H1 (cell line): Measurements from ENCODE around the gene C16orf95. TPM values are rescaled to one million over a fixed set of nuclear protein-coding genes. Genes with fewer than 3 reads are reported as not detected.

Experiments used
- CTCF ChIA-PET: fragments of 300-600 bp; sonication (Branson Sonifier 250); formaldehyde crosslinking; loops from one replicate; lab custom pipeline; 2021; ENCODE audit not compliant: partially characterized antibody; lab: Charles Lee
- POLR2A ChIA-PET: fragments of 300-600 bp; sonication (Branson Sonifier 250); formaldehyde crosslinking; loops from one replicate; lab custom pipeline; 2021; ENCODE audit warnings: inconsistent platforms; ENCODE audit not compliant: partially characterized antibody; lab: Charles Lee
- DNase-seq, 2 experiments: peaks; one replicate each; pipeline versions ENCODE4 v3.0.0 to v3.0.0-alpha.2; 2010 to 2022; ENCODE audit warnings: low spot score in 2 of 2, low read depth in 1 of 2, mixed read lengths in 1 of 2
- FAIRE-seq: peaks from 2 replicates; lab custom pipeline; 2011; peaks lifted over from hg19 to GRCh38; lab: Jason Lieb, UNC
- H2AFZ ChIP-seq: 2 replicates; pipeline ENCODE4 v1.8.1; 2012; ENCODE audit warnings: low read length, inconsistent platforms
- H2AK5ac ChIP-seq: 2 replicates; pipeline ENCODE4 v1.6.1; 2013; ENCODE audit warnings: low read depth, low read length
- H2BK120ac ChIP-seq: replicated peaks from 2 replicates; pipeline ENCODE3; 2013; ENCODE audit warnings: low read depth, low read length, inconsistent platforms
- H2BK12ac ChIP-seq: 2 replicates; pipeline ENCODE4 v1.6.1; 2013; ENCODE audit warnings: low read depth, low read length
- H2BK15ac ChIP-seq: 2 replicates; pipeline ENCODE4 v1.6.1; 2013; ENCODE audit warnings: low read length
- H2BK20ac ChIP-seq: 2 replicates; pipeline ENCODE4 v1.6.1; 2013; ENCODE audit warnings: low read length
- H2BK5ac ChIP-seq: 2 replicates; pipeline ENCODE4 v1.6.1; 2013; ENCODE audit warnings: low read depth, low read length
- H3K14ac ChIP-seq: 2 replicates; pipeline ENCODE4 v1.6.1; 2013; ENCODE audit warnings: inconsistent platforms; ENCODE audit not compliant: insufficient read length
- H3K18ac ChIP-seq: 2 replicates; pipeline ENCODE4 v1.6.1; 2013; ENCODE audit warnings: low read length; ENCODE audit errors: extremely low read depth
- H3K23ac ChIP-seq: 2 replicates; pipeline ENCODE4 v1.6.1; 2013; ENCODE audit warnings: inconsistent platforms; ENCODE audit not compliant: insufficient read length
- H3K23me2 ChIP-seq: 2 replicates; pipeline ENCODE4 v1.6.1; 2013; ENCODE audit warnings: low read depth, low read length
- H3K27ac ChIP-seq: 2 replicates; pipeline ENCODE4 v1.6.1; 2011; ENCODE audit warnings: low read depth, low read length, inconsistent platforms
- H3K27me3 ChIP-seq, 4 experiments: replicated peaks in 1 of 4; 1 replicate in 1 of 4; 2 replicates in 3 of 4; pipeline versions ENCODE4 v1.6.1 to v1.8.1; 2011 to 2013; ENCODE audit warnings: low read length in 3 of 4, mild to moderate bottlenecking in 3 of 4, inconsistent platforms in 2 of 4, mixed read lengths in 2 of 4, moderate library complexity in 1 of 4; ENCODE audit not compliant: control insufficient read depth in 3 of 4, insufficient read depth in 3 of 4; ENCODE audit errors: extremely low read depth in 1 of 4
- H3K36me3 ChIP-seq, 4 experiments: 2 replicates each; pipeline versions ENCODE4 v1.6.1 to v1.8.1; 2011 to 2013; ENCODE audit warnings: mild to moderate bottlenecking in 4 of 4, low read length in 3 of 4, moderate library complexity in 2 of 4, control low read depth in 1 of 4, inconsistent platforms in 1 of 4; ENCODE audit not compliant: insufficient read depth in 4 of 4, control insufficient read depth in 2 of 4
- H3K4ac ChIP-seq: replicated peaks from 2 replicates; pipeline ENCODE3; 2013; ENCODE audit warnings: low read length, low read depth, mixed read lengths, inconsistent platforms; ENCODE audit not compliant: insufficient read length
- H3K4me1 ChIP-seq, 4 experiments: replicated peaks in 1 of 4; 1 replicate in 1 of 4; 2 replicates in 3 of 4; pipeline versions ENCODE4 v1.6.1 to v1.8.1; 2011 to 2013; ENCODE audit warnings: low read length in 3 of 4, inconsistent platforms in 2 of 4, mixed read lengths in 1 of 4; ENCODE audit not compliant: insufficient read depth in 4 of 4, control insufficient read depth in 3 of 4
- H3K4me2 ChIP-seq, 2 experiments: 2 replicates each; pipeline versions ENCODE4 v1.6.1 to v1.8.1; 2011 to 2013; ENCODE audit warnings: low read depth in 2 of 2, low read length in 2 of 2, control low read depth in 1 of 2, inconsistent platforms in 1 of 2, mild to moderate bottlenecking in 1 of 2; ENCODE audit not compliant: insufficient read depth in 1 of 2
- H3K4me3 ChIP-seq, 4 experiments: fragments of 200-600, 300-600 bp in 1 of 4; sonication (generic), shearing (Covaris generic), sonication (Bioruptor Twin) in 1 of 4; 2 replicates each; pipeline versions ENCODE4 v1.5.1 to v1.8.1; 2011 to 2016; ENCODE audit warnings: low read length in 4 of 4, low read depth in 3 of 4, control low read depth in 2 of 4, inconsistent platforms in 2 of 4, mild to moderate bottlenecking in 2 of 4, mixed read lengths in 1 of 4, moderate library complexity in 1 of 4; ENCODE audit not compliant: insufficient read depth in 2 of 4; ENCODE audit errors: extremely low read depth in 1 of 4
- H3K56ac ChIP-seq: replicated peaks from 2 replicates; pipeline ENCODE3; 2013; ENCODE audit warnings: low read depth, mild to moderate bottlenecking, mixed read lengths, low read length, inconsistent platforms; ENCODE audit not compliant: insufficient read length
- H3K79me1 ChIP-seq: 2 replicates; pipeline ENCODE4 v1.6.1; 2013; ENCODE audit warnings: low read depth, low read length, control low read depth
- H3K79me2 ChIP-seq, 2 experiments: 2 replicates each; pipeline versions ENCODE4 v1.6.1 to v1.8.1; 2012 to 2013; ENCODE audit warnings: low read length in 2 of 2, mild to moderate bottlenecking in 2 of 2, inconsistent platforms in 1 of 2; ENCODE audit not compliant: insufficient read depth in 2 of 2, control insufficient read depth in 1 of 2
- H3K9ac ChIP-seq, 4 experiments: replicated peaks in 1 of 4; 1 replicate in 1 of 4; 2 replicates in 3 of 4; pipeline versions ENCODE4 v1.6.1 to v1.8.1; 2011 to 2013; ENCODE audit warnings: low read depth in 3 of 4, low read length in 3 of 4, control low read depth in 2 of 4, mild to moderate bottlenecking in 2 of 4, moderate library complexity in 2 of 4, inconsistent platforms in 1 of 4; ENCODE audit errors: extremely low read depth in 1 of 4
- H3K9me3 ChIP-seq, 2 experiments: 2 replicates each; pipeline versions ENCODE4 v1.6.1 to v1.8.1; 2012 to 2013; ENCODE audit warnings: mild to moderate bottlenecking in 2 of 2, moderate library complexity in 2 of 2, control low read depth in 1 of 2, inconsistent platforms in 1 of 2, low read depth in 1 of 2, low read length in 1 of 2, mixed read lengths in 1 of 2; ENCODE audit not compliant: insufficient read depth in 2 of 2
- H4K20me1 ChIP-seq, 2 experiments: replicated peaks in 1 of 2; 2 replicates each; pipeline versions ENCODE3 to v1.8.1; 2011 to 2013; ENCODE audit warnings: inconsistent platforms in 2 of 2, low read length in 2 of 2, mild to moderate bottlenecking in 1 of 2; ENCODE audit not compliant: insufficient read depth in 2 of 2, control insufficient read depth in 1 of 2
- H4K5ac ChIP-seq: 2 replicates; pipeline ENCODE4 v1.6.1; 2013; ENCODE audit warnings: low read length, low read depth, mixed read lengths, inconsistent platforms; ENCODE audit not compliant: insufficient read length
- H4K8ac ChIP-seq: 2 replicates; pipeline ENCODE4 v1.8.0; 2013; ENCODE audit warnings: mild to moderate bottlenecking, moderate library complexity, low read length, inconsistent platforms; ENCODE audit not compliant: insufficient read depth; ENCODE audit errors: extremely low read depth
- H4K91ac ChIP-seq: replicated peaks from 2 replicates; pipeline ENCODE3; 2013; ENCODE audit warnings: low read length, mixed read lengths, inconsistent platforms; ENCODE audit not compliant: insufficient read length
- CEBPB ChIP-seq: IDR thresholded peaks from 2 replicates; pipeline ENCODE4 v1.6.1; 2012; ENCODE audit warnings: low read depth, low read length
- CREB1 ChIP-seq: IDR thresholded peaks from 2 replicates; pipeline ENCODE4 v1.6.1; 2012; ENCODE audit warnings: inconsistent platforms
- EP300 ChIP-seq, 2 experiments: IDR thresholded peaks; 1 replicate in 1 of 2; 2 replicates in 1 of 2; pipeline ENCODE4 v1.6.1; 2011 to 2012; ENCODE audit warnings: low read depth in 2 of 2, low read length in 2 of 2, mild to moderate bottlenecking in 2 of 2, borderline replicate concordance in 1 of 2, inconsistent platforms in 1 of 2, moderate library complexity in 1 of 2
- HDAC2 ChIP-seq, 2 experiments: fragments of 300-600 bp in 1 of 2; sonication (generic) in 1 of 2; IDR thresholded peaks; 2 replicates each; pipeline ENCODE4 v1.6.1; 2011 to 2012; ENCODE audit warnings: low read depth in 2 of 2, low read length in 2 of 2, mild to moderate bottlenecking in 2 of 2, moderate library complexity in 2 of 2, borderline replicate concordance in 1 of 2, inconsistent platforms in 1 of 2
- KDM1A ChIP-seq: fragments of 200-600, 300-600 bp; sonication (generic); IDR thresholded peaks from 2 replicates; pipeline ENCODE4 v1.7.1; 2016; ENCODE audit warnings: mild to moderate bottlenecking, low read length, borderline replicate concordance
- KDM4A ChIP-seq: IDR thresholded peaks from one replicate; pipeline ENCODE4 v1.7.1; 2012; ENCODE audit warnings: low read depth, mild to moderate bottlenecking, moderate library complexity, low read length, inconsistent platforms; ENCODE audit not compliant: severe bottlenecking
- RBBP5 ChIP-seq: IDR thresholded peaks from 2 replicates; pipeline ENCODE4 v1.7.1; 2012; ENCODE audit warnings: low read depth, mild to moderate bottlenecking, inconsistent platforms, low read length, moderate library complexity, borderline replicate concordance
- SP2 ChIP-seq: IDR thresholded peaks from 2 replicates; pipeline ENCODE4 v1.6.1; 2012; ENCODE audit warnings: mild to moderate bottlenecking, low read length, inconsistent platforms
- SUZ12 ChIP-seq: fragments of 200-600 bp; sonication (generic); IDR thresholded peaks from 2 replicates; pipeline ENCODE4 v1.6.1; 2012; ENCODE audit warnings: mild to moderate bottlenecking, inconsistent platforms, low read length, moderate library complexity, mixed read lengths
- TBP ChIP-seq: IDR thresholded peaks from 2 replicates; pipeline ENCODE4 v1.6.1; 2011; ENCODE audit warnings: low read depth, low read length, improper control_type of control experiment
- TEAD4 ChIP-seq: IDR thresholded peaks from 2 replicates; pipeline ENCODE4 v1.6.1; 2012; ENCODE audit warnings: low read depth, low read length, inconsistent platforms, mixed read lengths
- WGBS, 2 experiments: shearing (Covaris generic) in 1 of 2; methylation state at CpG; one replicate each; pipeline versions ENCODE4 v1.1.6 to v1.1.7; 2013 to 2015; ENCODE audit warnings: low lambda C conversion rate in 2 of 2, mixed read lengths in 2 of 2, inconsistent platforms in 1 of 2, low coverage in 1 of 2, missing lambda C conversion rate in 1 of 2; ENCODE audit not compliant: insufficient replicate concordance in 2 of 2, insufficient coverage in 1 of 2, insufficient read length in 1 of 2; ENCODE audit errors: extremely low coverage in 1 of 2, missing lambda C conversion rate in 1 of 2; 5-methylcytosine and 5-hydroxymethylcytosine counted together
- polyA plus RNA-seq, 7 experiments: library from polyadenylated mRNA; depleted of rRNA in 3 of 7; stranded (reverse) in 5 of 7; unstranded in 2 of 7; fragments of >200 nt in 5 of 7; fragments of 200-250 nt in 2 of 7; gene quantifications; 1 replicate in 5 of 7; 2 replicates in 1 of 7; 4 replicates in 1 of 7; pipeline versions ENCODE4 v1.2.1 to v1.2.3, GENCODE V29; 2011 to 2013; ENCODE audit warnings: missing spikeins in 2 of 7, mixed read lengths in 2 of 7
- total RNA-seq: library from RNA; stranded (reverse); fragmentation: NEBNext Ultra II Directional; extraction: Animal tissue kit (Norgen Biotek cat#: 25700); gene quantifications from 2 replicates; pipeline ENCODE4 v1.2.1, GENCODE V29; 2021
- TF ChIP-seq, protein P1 (sequence below): IDR thresholded peaks from 2 replicates; pipeline ENCODE4 v1.6.1; 2012; ENCODE audit warnings: inconsistent platforms

C16orf95 gene
- total and polyA plus RNA-seq, 2 of the 8 experiments (the other 6 are each of a cell fraction or from before 2014, with no cell fraction given): 5.0 to 5.4 TPM

DNA sequence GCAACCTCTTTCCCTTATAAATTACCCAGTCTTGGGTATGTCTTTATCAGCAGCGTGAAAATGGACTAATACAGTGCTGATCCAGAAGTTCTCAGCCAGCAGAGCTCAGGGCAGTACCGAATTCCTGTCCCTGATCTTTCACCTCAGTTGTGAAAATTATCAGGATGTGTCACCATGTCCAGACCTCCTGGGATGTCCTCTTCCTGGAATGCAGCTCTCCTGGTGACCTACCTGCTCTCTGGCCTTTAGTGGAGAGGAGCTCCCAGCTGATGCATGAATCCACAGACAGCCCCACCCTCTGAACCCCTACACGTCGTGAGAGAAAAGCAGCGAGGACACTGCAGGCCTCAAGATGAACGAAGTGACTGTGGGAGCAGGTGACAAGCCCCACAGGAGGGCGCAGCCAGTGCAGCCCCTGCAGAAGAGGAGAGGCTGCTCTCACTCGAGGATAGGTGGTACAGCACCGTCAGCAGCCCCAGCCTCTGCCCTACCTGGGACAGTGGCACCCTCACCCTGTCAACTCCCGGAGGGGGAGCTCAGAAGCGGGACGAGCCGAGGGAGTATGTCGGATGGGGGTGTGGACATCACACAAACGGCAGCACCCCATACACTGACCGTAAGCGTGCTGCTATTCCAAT lies 22.0 kb upstream of the C16orf95 start:
- FAIRE-seq: no peak
- POLR2A ChIA-PET: no interaction called here

More for the DNA sequence above, 22.0 kb upstream of the C16orf95 start:
- H2BK120ac ChIP-seq: no peak overlapping the region
- no peak overlapping the region for H2BK5ac ChIP-seq
- no peak overlapping the region for H3K4ac ChIP-seq
- H3K9me3 ChIP-seq: no peaks in the 10 kb centered on the region
- no peak overlapping the region; a peak in 1 of 7 replicates for H3K9ac ChIP-seq
- peaks cover 0 to 8% (median 4%) of the 10 kb centered on the region in 4 experiments; a peak in 5 of 8 replicates for H3K36me3 ChIP-seq
- H3K56ac ChIP-seq: no peak overlapping the region
- no peak overlapping the region for H4K5ac ChIP-seq
- no peak for DNase-seq
- no peak overlapping the region for H3K18ac ChIP-seq
- no peak overlapping the region for H3K14ac ChIP-seq
- H3K27me3 ChIP-seq: no peaks in the 10 kb centered on the region
- TF ChIP-seq EP300 (IDR thresholded peaks at IDR 0.05; ENCODE audit: borderline replicate concordance in 1 of 2, low read depth in 2 of 2, low read length in 2 of 2): no peak
- no peak for TF ChIP-seq TEAD4
- TF ChIP-seq KDM1A: no peak
- no peak for TF ChIP-seq KDM4A
- TF ChIP-seq, protein P1, sequence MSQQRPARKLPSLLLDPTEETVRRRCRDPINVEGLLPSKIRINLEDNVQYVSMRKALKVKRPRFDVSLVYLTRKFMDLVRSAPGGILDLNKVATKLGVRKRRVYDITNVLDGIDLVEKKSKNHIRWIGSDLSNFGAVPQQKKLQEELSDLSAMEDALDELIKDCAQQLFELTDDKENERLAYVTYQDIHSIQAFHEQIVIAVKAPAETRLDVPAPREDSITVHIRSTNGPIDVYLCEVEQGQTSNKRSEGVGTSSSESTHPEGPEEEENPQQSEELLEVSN: no peak
- no peak for TF ChIP-seq HDAC2 (IDR thresholded peaks at IDR 0.05; ENCODE audit: borderline replicate concordance in 1 of 2, low read depth in 2 of 2, low read length in 2 of 2)
- no peak for TF ChIP-seq TBP
- no peak for TF ChIP-seq RBBP5
- no peak for TF ChIP-seq SUZ12
- no peak for TF ChIP-seq CEBPB
- no peak for TF ChIP-seq CREB1
- no peak for TF ChIP-seq SP2
- no peak overlapping the region for H2BK20ac ChIP-seq
- H3K4me1 ChIP-seq: no peaks in the 10 kb centered on the region
- H2AFZ ChIP-seq: no peak overlapping the region
- H2BK15ac ChIP-seq: no peak overlapping the region
- no peak overlapping the region for H3K4me2 ChIP-seq
- no peak overlapping the region for H3K23ac ChIP-seq
- CTCF ChIA-PET: interaction anchor here (0.6 to 1.9 kb wide), 3 partner anchors 9 to 15 kb away, joined by 3 to 6 read pairs (median 5); no protein-coding TSS in a partner anchor
- no peaks in the 10 kb centered on the region for H3K79me2 ChIP-seq
- H4K20me1 ChIP-seq: peaks cover 3 to 4% of the 10 kb centered on the region in 2 experiments
- H4K8ac ChIP-seq: no peak overlapping the region
- WGBS, 2 experiments: 93% methylated on average over 17 of the region's 17 CpGs; no CpG with 5 or more reads in 1 of the 2 experiments
- H3K79me1 ChIP-seq: no peaks in the 10 kb centered on the region
- H2AK5ac ChIP-seq: no peak overlapping the region
- H3K27ac ChIP-seq: no peak overlapping the region
- 0 out of 2 replicates have a peak, but pooled peaks cover 2% of the 10 kb centered on the region for H3K23me2 ChIP-seq
- no peak overlapping the region for H2BK12ac ChIP-seq
- no peak overlapping the region for H3K4me3 ChIP-seq
- H4K91ac ChIP-seq: no peak overlapping the region
